T-helper 2 cell treated with Interferon-gamma antibody and Interleukin-4, amounts not matched to agents 100 ng/mL and 5 ng/mL, for 36 hours (primary cell): Measurements from ENCODE around the gene BCAR3. TPM values are rescaled to one million over a fixed set of nuclear protein-coding genes. Genes with fewer than 3 reads are reported as not detected.
"Not testable (repeated sequence)": the region's sequence is repeated elsewhere in the genome, so short reads cannot be mapped to it uniquely, and the experiment has no call there.

Experiments
- intact Hi-C: fragments of 100-400 bp; cut with micrococcal nuclease; formaldehyde crosslinking; loops from one replicate; pipeline ENCODE4 v1.15.1; 2023
- total RNA-seq: library from RNA; stranded (reverse); gene quantifications from 2 replicates; pipeline ENCODE4 v1.2.3, GENCODE V29; 2022

Gene BCAR3
- total RNA-seq, 1 donor from 2014 or later = 8.6 TPM

DNA sequence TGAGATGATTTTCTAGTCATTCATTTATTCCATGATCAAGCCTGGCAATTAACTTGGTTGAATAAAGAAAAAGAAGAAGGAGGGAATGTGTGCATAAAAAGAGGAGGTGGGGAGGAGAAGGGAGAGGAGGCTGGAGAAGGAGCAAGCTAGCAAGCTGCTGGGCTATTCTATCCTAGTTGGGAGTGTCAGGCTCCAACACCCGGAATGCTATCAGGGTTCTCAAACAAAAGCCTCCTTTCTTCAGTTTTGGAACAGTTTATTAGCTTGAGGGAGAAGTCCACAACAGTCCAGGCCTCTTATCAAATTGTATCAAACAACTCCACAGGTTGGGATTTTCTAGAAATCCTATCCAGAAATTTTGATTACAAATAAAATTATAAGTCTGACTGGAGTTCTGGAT is 80.0 kb downstream of the BCAR3 start:
- intact Hi-C loops = no loop called here

GRCh38 chr1:93600663-93601062 is 81.0 kb downstream of the BCAR3 start:
- intact Hi-C loops = no loop called here

DNA sequence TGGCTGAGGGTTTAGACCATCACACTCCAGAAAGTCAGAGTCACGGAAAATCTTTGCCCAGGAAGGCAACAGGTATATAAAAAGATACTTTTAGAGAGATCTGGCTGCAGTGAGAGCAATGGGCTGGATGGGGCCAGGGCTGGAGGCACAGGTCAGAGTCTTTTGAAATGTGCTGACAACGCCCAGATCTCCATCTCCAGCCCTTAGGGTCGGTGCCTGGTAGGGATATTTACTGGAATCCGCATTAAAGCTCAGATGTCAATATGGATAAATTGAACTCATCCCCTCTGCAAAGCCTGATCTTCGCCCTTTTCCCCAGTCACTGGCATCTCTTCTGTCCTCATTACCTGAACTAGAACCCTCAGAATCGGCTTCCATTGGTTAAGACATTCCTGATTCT is 82.2 kb downstream of the BCAR3 start:
- intact Hi-C loops = no loop called here

DNA sequence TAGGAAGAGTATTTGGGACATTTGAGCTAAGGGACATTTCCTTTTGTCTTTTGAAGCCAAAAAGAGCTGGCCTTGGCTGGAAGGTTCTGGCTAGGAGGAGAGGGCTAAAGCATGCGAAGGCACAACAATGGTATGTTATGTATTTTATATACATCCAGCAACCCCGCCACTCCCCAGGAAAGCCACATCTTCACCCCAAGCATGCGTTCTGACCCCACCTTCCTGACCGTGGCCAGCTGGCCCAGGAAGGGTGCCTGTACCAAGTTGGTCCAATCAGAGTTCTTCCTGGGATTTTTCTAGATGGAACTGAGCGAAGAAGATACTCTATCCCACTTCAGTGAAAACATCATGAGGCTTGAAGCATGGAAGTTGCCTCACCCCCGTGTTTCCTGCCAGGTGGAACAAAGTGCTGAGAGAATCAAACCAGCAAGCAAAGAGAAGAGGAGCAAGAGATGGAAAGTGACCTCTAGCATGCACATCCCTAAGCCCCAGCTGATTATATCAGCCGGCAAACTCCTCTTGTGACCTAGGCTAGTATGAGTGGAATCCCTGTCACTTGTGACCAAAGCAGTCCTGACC is 82.7 kb downstream of the BCAR3 start:
- intact Hi-C loops = no loop called here

DNA sequence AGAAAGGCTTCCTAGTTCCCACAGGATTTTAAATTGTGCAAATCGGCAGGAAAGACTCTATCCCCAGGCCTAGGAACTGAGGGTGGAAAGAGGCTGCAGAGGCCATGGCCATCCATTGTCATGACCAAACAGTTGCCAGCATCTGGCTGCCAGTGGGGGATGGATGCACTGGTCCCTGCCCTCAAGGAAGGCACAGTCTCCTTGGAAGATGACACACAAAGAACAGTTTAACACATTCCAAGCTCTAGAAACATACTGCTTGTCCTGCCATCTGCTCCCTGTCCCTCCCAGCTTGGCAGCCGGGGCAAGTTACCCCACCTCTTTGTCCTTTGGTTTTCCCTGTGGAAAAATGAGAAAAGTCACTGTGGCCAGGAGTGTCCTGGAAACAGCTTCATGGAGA is 83.2 kb downstream of the BCAR3 start:
- intact Hi-C loops = no loop called here

DNA sequence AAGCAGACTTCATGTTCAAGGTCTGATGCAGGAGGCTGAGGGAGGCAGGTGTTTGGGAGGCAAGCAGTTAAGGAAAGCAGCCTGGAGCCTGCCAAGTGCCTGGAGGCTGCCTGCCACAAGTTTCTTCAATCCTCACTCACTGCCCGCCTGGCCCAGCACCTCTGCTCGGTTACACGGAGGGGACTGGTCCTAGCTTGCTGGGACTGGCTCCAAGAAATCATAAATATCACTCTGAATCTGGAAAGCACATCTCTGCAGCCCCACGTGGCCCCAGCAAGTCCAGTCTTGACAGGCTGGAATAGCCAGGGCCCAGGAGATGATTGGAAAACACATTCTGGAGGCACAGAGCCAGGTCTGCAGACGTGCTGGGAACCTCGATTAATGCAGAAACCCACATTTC is 83.9 kb downstream of the BCAR3 start:
- intact Hi-C loops = no loop called here

DNA sequence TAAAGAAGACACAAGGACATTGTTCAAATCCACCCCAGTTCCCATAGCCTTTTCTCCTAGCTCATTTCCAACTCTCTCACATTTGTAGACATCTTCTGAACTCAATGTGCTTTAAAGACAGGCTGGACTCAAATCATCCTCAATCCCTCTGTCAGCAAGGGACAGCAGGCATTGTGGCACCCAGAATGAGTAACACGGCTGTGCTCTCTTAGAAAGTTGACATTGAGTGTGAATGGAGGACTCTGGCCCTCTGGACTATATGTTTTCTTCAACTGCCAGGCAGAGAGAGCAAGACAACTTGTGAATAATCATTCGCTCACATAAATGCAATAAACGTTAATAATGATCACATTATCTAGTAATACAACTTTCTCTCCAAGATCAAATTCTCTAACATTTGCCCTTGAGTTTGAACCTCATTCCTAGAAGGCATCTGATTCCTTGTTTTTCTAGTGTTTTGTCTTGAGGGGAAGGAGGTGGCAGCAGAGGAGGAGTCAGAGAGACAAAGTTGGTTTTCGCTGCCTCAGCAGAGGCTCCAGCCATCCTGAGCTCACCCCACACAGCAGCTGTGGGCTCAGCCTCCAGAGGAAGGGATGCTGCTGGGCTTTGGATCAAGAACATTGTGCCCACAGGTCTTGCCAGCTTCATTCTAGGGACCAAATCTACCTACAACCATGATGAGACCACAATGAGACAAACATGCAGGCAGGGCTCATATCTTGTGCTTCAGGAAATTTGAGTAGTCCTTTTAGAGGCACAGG is 85.1 kb downstream of the BCAR3 start:
- intact Hi-C loops = no loop called here

- intact Hi-C loops = no loop called here
Observed at GRCh38 chr1:93595743-93596142, 85.9 kb downstream of the BCAR3 start.

DNA sequence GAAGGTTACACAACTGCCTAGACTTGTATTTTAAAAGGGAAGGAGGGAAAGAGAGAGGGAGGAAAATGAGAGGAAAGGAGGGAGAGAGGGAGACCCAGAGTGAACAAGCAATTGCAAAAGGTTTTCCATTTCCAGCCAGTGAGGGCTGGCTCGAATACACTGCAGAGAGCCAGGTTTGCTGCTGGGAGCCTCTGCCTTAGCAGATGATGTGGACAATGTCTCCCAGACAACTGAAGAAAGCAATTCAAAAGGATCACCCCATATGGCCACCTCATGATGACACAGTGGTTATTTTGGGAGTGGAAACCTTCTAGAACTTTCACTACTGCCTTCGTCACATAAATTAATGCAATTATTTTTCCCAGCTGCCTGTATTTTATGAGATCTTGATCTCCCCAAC is 86.4 kb downstream of the BCAR3 start:
- intact Hi-C loops = no loop called here

DNA sequence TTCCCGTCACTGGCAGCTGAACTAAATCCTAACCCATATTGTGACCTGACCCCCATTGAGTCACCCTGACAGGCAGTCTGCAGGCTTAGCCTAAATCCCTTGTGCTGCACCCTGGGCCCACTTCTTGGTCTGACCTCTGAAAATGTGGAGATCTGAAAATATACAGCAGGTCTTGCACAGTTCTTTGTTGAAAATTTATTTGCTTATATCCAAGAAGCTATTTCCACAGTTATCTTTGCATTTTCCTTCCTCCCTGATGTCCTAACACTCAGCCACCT is 87.1 kb downstream of the BCAR3 start:
- intact Hi-C loops = no loop called here

- intact Hi-C loops = no loop called here
Observed at GRCh38 chr1:93593854-93594602, 87.6 kb downstream of the BCAR3 start.

GRCh38 chr1:93592551-93592949 is 89.1 kb downstream of the BCAR3 start:
- intact Hi-C loops = no loop called here

- intact Hi-C loops = no loop called here
Observed at GRCh38 chr1:93591676-93592550, 89.7 kb downstream of the BCAR3 start.

- intact Hi-C loops = not testable (repeated sequence)
Observed at GRCh38 chr1:93591291-93591675, 90.4 kb downstream of the BCAR3 start.

DNA sequence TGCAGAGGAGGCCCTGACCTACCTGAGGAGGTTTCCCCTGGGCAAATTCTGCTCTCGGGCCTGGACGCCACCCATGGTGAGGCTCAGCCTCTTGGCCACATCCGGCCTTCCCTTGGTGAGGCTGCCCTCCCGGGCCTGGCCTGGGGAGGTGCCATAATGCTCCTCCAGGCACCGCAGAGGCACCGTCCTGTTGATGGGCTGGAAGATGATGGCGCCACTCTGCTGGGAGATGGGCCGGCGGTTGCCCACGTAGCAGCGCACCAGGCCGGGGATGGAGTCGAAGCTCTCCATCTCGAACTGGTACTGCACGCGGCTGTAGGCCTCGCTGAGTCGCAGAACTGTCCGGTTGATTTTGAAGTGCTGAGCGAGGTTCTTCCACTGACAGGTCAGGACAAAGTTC is 92.7 kb downstream of the BCAR3 start:
- intact Hi-C loops = no loop called here

DNA sequence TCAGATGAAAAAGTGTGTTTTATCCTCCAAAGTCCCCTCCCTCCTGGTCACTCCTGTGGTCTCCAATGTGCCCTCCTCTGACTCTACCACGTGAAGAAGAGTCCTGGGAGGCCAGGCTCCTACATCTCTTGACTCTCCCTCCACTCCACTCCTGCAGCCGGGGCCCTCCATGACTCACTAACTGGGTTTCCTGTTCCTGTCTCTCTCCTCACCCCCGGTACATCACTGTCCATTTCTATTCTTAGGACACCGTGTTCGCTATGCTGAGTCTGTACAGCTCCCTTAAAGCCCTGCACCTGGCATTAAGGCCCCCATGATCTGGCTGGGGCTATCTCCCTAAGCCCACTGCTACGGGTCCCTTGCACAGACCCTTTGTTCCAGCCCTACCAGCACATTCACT is 93.4 kb downstream of the BCAR3 start:
- intact Hi-C loops = no loop called here

GRCh38 chr1:93587354-93587753 is 94.3 kb downstream of the BCAR3 start:
- intact Hi-C loops = no loop called here

- intact Hi-C loops = no loop called here
Observed at GRCh38 chr1:93585059-93585966, 96.3 kb downstream of the BCAR3 start.

DNA sequence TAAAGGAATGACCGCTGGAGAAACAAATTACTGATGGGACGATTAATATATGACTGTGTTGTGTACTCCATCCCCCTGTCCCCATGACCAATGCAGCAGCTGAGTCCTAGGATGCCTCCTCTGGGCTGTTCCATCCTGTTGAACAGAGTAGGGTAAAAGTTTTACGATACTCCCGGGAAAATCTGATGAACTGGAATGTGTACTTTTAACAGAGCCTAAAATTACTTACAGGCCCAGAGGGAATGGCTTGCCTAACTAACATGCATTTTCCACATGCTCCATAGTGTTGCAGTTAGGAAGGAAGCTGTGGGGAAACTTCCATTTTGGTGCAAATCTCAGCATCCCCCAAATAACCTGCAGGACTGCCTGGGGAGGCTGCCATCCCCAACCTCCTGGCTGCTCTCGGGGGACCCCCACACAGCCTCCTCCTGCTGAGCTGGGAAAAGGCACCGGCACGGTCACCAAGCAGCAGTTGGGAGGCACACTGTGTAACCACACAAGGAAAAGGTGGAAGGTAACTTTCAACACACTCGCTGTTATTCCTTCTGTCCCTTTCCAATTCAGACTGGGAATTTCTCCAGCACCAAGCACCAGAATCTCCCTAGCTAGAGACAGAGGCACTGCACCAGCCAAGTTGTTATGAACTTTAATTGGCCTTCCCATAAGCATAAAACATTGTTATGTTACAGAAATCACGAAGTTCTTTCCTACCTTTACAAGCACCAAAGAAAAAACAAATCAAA is 97.2 kb downstream of the BCAR3 start:
- intact Hi-C loops = no loop called here
